Vagina (tissue), 2 donors: ENCODE data around the gene RBM18.

Source experiments
- POLR2A ChIP-seq, 2 donors: fragments of 450-650 bp; IDR thresholded peaks; one replicate each; pipeline ENCODE4 v1.6.1; 2017; ENCODE audit warnings: antibody characterized with exemption in 2 of 2, mild to moderate bottlenecking in 2 of 2, moderate library complexity in 2 of 2
- POLR2AphosphoS5 ChIP-seq, 2 donors: sonication (generic); formaldehyde crosslinking; IDR thresholded peaks; one replicate each; pipeline ENCODE4 v1.9.0; 2017; ENCODE audit warnings: antibody characterized with exemption in 2 of 2, mild to moderate bottlenecking in 2 of 2, low read depth in 1 of 2; ENCODE audit not compliant: insufficient read depth in 1 of 2

- TF ChIP-seq POLR2AphosphoS5 (IDR thresholded peaks at IDR 0.05; ENCODE audit: insufficient read depth in 1 of 2, low read depth in 1 of 2) (no peak), POLR2A (IDR thresholded peaks at IDR 0.05) (no peak)
Observed at GRCh38 chr9:122192914-122193525, 71.6 kb downstream of the RBM18 start.
